ENCODE results near the gene ITPR1.

ITPR1 gene

GRCh38 chr3:4672725-4673275 is 179.7 kb downstream of the ITPR1 start:
- H3F3A ChIP-seq (ENCODE audit: low read depth) = no peaks in the 10 kb centered on the region
- H3K4me1 ChIP-seq (ENCODE audit: insufficient read depth, low read length, poor library complexity, severe bottlenecking) = no peaks in the 10 kb centered on the region
- no peaks in the 10 kb centered on the region for H3K27me3 ChIP-seq (ENCODE audit: insufficient read depth, low read length, poor library complexity, severe bottlenecking)
- no peak overlapping the region for H3K9ac ChIP-seq (ENCODE audit: low read depth, low read length, poor library complexity, severe bottlenecking)
- TF ChIP-seq EZH2phosphoT487 (IDR thresholded peaks at IDR 0.05; ENCODE audit: borderline replicate concordance) = no peak
- no peak for TF ChIP-seq CTCF (conservative IDR thresholded peaks at IDR 0.05; ENCODE audit: low read length)
- no peaks in the 10 kb centered on the region for H3K9me3 ChIP-seq (ENCODE audit: insufficient read depth, low read depth, low read length)
- H2AFZ ChIP-seq (ENCODE audit: low read length) = no peak overlapping the region
- no peak overlapping the region for H3K4me3 ChIP-seq (ENCODE audit: low read length, poor library complexity, severe bottlenecking)
- no peaks in the 10 kb centered on the region for H4K20me1 ChIP-seq (ENCODE audit: insufficient read depth, low read length, poor library complexity, severe bottlenecking)
- H3K9me2 ChIP-seq (replicated peaks; ENCODE audit: low read depth, low read length) = no peaks in the 10 kb centered on the region
- no peak overlapping the region for H3K4me2 ChIP-seq (ENCODE audit: low read depth, low read length, poor library complexity, severe bottlenecking)
- no peaks in the 10 kb centered on the region for H3K79me2 ChIP-seq (ENCODE audit: insufficient read depth, low read length)
- peaks cover 72% of the 10 kb centered on the region; the same call in 1 of the 2 replicates for H3K36me3 ChIP-seq (ENCODE audit: insufficient read depth, low read length)

GRCh38 chr3:4674216-4674615 is 181.1 kb downstream of the ITPR1 start:
- no peaks in the 10 kb centered on the region for H3K9me3 ChIP-seq (ENCODE audit: insufficient read depth, low read depth, low read length)
- no peak overlapping the region for H3K9ac ChIP-seq (ENCODE audit: low read depth, low read length, poor library complexity, severe bottlenecking)
- TF ChIP-seq CTCF (conservative IDR thresholded peaks at IDR 0.05; ENCODE audit: low read length) (no peak), EZH2phosphoT487 (IDR thresholded peaks at IDR 0.05; ENCODE audit: borderline replicate concordance) (no peak)
- H3K4me3 ChIP-seq (ENCODE audit: low read length, poor library complexity, severe bottlenecking) = no peak overlapping the region
- no peaks in the 10 kb centered on the region for H3K9me2 ChIP-seq (replicated peaks; ENCODE audit: low read depth, low read length)
- no peaks in the 10 kb centered on the region for H3K4me1 ChIP-seq (ENCODE audit: insufficient read depth, low read length, poor library complexity, severe bottlenecking)
- no peaks in the 10 kb centered on the region for H4K20me1 ChIP-seq (ENCODE audit: insufficient read depth, low read length, poor library complexity, severe bottlenecking)
- H3K36me3 ChIP-seq (ENCODE audit: insufficient read depth, low read length) = peaks cover 65% of the 10 kb centered on the region; the same call in 1 of the 2 replicates
- H3K79me2 ChIP-seq (ENCODE audit: insufficient read depth, low read length) = no peaks in the 10 kb centered on the region
- H3F3A ChIP-seq (ENCODE audit: low read depth) = no peaks in the 10 kb centered on the region
- no peak overlapping the region for H3K4me2 ChIP-seq (ENCODE audit: low read depth, low read length, poor library complexity, severe bottlenecking)
- no peak overlapping the region for H2AFZ ChIP-seq (ENCODE audit: low read length)
- no peaks in the 10 kb centered on the region for H3K27me3 ChIP-seq (ENCODE audit: insufficient read depth, low read length, poor library complexity, severe bottlenecking)

- no peaks in the 10 kb centered on the region for H3K4me1 ChIP-seq (ENCODE audit: insufficient read depth, low read length, poor library complexity, severe bottlenecking)
- H3F3A ChIP-seq (ENCODE audit: low read depth) = no peaks in the 10 kb centered on the region
- no peak overlapping the region for H2AFZ ChIP-seq (ENCODE audit: low read length)
- H3K4me2 ChIP-seq (ENCODE audit: low read depth, low read length, poor library complexity, severe bottlenecking) = no peak overlapping the region
- H4K20me1 ChIP-seq (ENCODE audit: insufficient read depth, low read length, poor library complexity, severe bottlenecking) = no peaks in the 10 kb centered on the region
- no peak overlapping the region for H3K4me3 ChIP-seq (ENCODE audit: low read length, poor library complexity, severe bottlenecking)
- no peaks in the 10 kb centered on the region for H3K9me2 ChIP-seq (replicated peaks; ENCODE audit: low read depth, low read length)
- TF ChIP-seq CTCF (conservative IDR thresholded peaks at IDR 0.05; ENCODE audit: low read length) = no peak
- no peak for TF ChIP-seq EZH2phosphoT487 (IDR thresholded peaks at IDR 0.05; ENCODE audit: borderline replicate concordance)
- H3K36me3 ChIP-seq (ENCODE audit: insufficient read depth, low read length) = peaks cover 59% of the 10 kb centered on the region; the same call in 1 of the 2 replicates
- no peak overlapping the region for H3K9ac ChIP-seq (ENCODE audit: low read depth, low read length, poor library complexity, severe bottlenecking)
- no peaks in the 10 kb centered on the region for H3K79me2 ChIP-seq (ENCODE audit: insufficient read depth, low read length)
- H3K27me3 ChIP-seq (ENCODE audit: insufficient read depth, low read length, poor library complexity, severe bottlenecking) = no peaks in the 10 kb centered on the region
- H3K9me3 ChIP-seq (ENCODE audit: insufficient read depth, low read depth, low read length) = no peaks in the 10 kb centered on the region
These were observed 182.6 kb downstream of the ITPR1 start for GRCh38 chr3:4675704-4676103.

Measured in Loucy (cell line).